OCI-LY1 (cell line): ENCODE results near the gene KCNK2.

Experiments used
- H2AFZ ChIP-seq: fragments of 200-600 bp; sonication (generic), shearing (Covaris generic); 2 replicates; pipeline ENCODE4 v1.6.0; 2014; ENCODE audit warnings: antibody characterized with exemption, mild to moderate bottlenecking, low read length
- H3F3A ChIP-seq: fragments of 200-600 bp; sonication (generic), shearing (Covaris generic); 2 replicates; pipeline ENCODE4 v1.6.0; 2014; ENCODE audit warnings: mild to moderate bottlenecking, antibody characterized with exemption, low read length, moderate library complexity; ENCODE audit not compliant: insufficient read depth
- H3K27ac ChIP-seq: fragments of 200-600 bp; sonication (generic); 2 replicates; pipeline ENCODE4 v1.5.1; 2014; ENCODE audit warnings: low read length, mixed run types, mild to moderate bottlenecking, low read depth; ENCODE audit not compliant: poor library complexity, severe bottlenecking
- H3K27me3 ChIP-seq: fragments of 200-600 bp; sonication (generic); 2 replicates; pipeline ENCODE4 v1.6.0; 2014; ENCODE audit warnings: antibody characterized with exemption, mild to moderate bottlenecking, low read length, moderate library complexity; ENCODE audit not compliant: insufficient read depth
- H3K36me3 ChIP-seq: fragments of 200-600 bp; sonication (generic); 2 replicates; pipeline ENCODE4 v1.6.1; 2014; ENCODE audit warnings: mild to moderate bottlenecking, antibody characterized with exemption, low read length, moderate library complexity, mixed read lengths; ENCODE audit not compliant: insufficient read depth
- H3K4me1 ChIP-seq: fragments of 200-600 bp; sonication (generic); 2 replicates; pipeline ENCODE4 v1.5.1; 2014; ENCODE audit warnings: mild to moderate bottlenecking, low read length, moderate library complexity; ENCODE audit not compliant: insufficient read depth, severe bottlenecking
- H3K4me2 ChIP-seq: fragments of 200-600 bp; sonication (generic), shearing (Covaris generic); 2 replicates; pipeline ENCODE4 v1.6.1; 2014; ENCODE audit warnings: low read length
- H3K4me3 ChIP-seq: fragments of 200-600 bp; sonication (generic); 2 replicates; pipeline ENCODE4 v1.5.1; 2014; ENCODE audit warnings: low read length, low read depth, mild to moderate bottlenecking, mixed read lengths; ENCODE audit not compliant: poor library complexity, severe bottlenecking
- H3K79me2 ChIP-seq: fragments of 200-600 bp; shearing (Covaris generic); 2 replicates; pipeline ENCODE4 v1.6.1; 2016; ENCODE audit warnings: mixed run types, low read length, mixed read lengths; ENCODE audit not compliant: insufficient read depth
- H3K9ac ChIP-seq: fragments of 200-600 bp; sonication (generic), shearing (Covaris generic); 2 replicates; pipeline ENCODE4 v1.6.1; 2014; ENCODE audit warnings: mild to moderate bottlenecking, low read length, mixed read lengths
- H3K9me2 ChIP-seq: fragments of 200-600 bp; sonication (generic), shearing (Covaris generic); 2 replicates; pipeline ENCODE4 v1.6.1; 2014; ENCODE audit warnings: low read depth, mild to moderate bottlenecking, low read length, mixed read lengths
- H3K9me3 ChIP-seq: fragments of 200-600 bp; shearing (Covaris generic); 2 replicates; pipeline ENCODE4 v1.6.1; 2014; ENCODE audit warnings: low read length, mixed read lengths
- H4K20me1 ChIP-seq: fragments of 200-600 bp; sonication (generic), shearing (Covaris generic); 2 replicates; pipeline ENCODE4 v1.6.0; 2016; ENCODE audit warnings: mild to moderate bottlenecking, low read length; ENCODE audit not compliant: insufficient read depth
- EZH2 ChIP-seq: fragments of 200-600 bp; sonication (generic), shearing (Covaris generic); IDR thresholded peaks from 2 replicates; pipeline ENCODE4 v1.8.0; 2017; ENCODE audit warnings: borderline replicate concordance, mixed run types, mild to moderate bottlenecking, antibody characterized with exemption, low read length, moderate library complexity, mixed read lengths
- TF ChIP-seq, protein P1 (sequence below): fragments of 200-600 bp; sonication (generic), shearing (Covaris generic); IDR thresholded peaks from 2 replicates; pipeline ENCODE4 v1.5.1; 2017; ENCODE audit warnings: mild to moderate bottlenecking, antibody characterized with exemption, low read length, moderate library complexity, mixed read lengths

The KCNK2 gene

DNA sequence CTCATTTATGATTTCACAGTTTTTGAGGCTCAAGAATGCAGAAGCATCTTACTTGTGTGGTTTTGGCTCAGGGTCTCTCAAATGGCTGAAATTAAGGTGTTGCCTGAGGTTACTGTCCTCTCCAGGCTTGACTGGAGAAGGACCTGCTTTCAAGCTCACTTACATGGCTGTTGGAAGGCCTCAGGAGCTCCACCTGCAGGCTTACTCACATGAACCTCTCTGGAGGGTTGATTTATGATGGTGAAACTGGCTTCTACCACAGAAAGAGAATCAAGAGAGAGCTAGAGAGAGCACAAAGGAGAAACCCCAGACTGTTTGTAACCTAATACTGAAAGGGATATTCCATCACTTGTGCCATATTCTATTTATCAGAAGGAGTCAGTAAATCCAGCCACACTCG is 6.2 kb upstream of the KCNK2 start:
- Histone ChIP-seq H3K9me2 (no peaks in the 10 kb centered on the region), H3K27ac (no peak overlapping the region), H3K4me1 (no peaks in the 10 kb centered on the region), H3K27me3 (no peaks in the 10 kb centered on the region), H3K4me2 (no peak overlapping the region), H2AFZ (no peak overlapping the region), H3K9me3 (no peaks in the 10 kb centered on the region), H3F3A (no peaks in the 10 kb centered on the region), H3K79me2 (no peaks in the 10 kb centered on the region), H3K4me3 (no peak overlapping the region), H4K20me1 (no peaks in the 10 kb centered on the region), H3K9ac (no peak overlapping the region), H3K36me3 (no peaks in the 10 kb centered on the region)
- TF ChIP-seq, protein P1, sequence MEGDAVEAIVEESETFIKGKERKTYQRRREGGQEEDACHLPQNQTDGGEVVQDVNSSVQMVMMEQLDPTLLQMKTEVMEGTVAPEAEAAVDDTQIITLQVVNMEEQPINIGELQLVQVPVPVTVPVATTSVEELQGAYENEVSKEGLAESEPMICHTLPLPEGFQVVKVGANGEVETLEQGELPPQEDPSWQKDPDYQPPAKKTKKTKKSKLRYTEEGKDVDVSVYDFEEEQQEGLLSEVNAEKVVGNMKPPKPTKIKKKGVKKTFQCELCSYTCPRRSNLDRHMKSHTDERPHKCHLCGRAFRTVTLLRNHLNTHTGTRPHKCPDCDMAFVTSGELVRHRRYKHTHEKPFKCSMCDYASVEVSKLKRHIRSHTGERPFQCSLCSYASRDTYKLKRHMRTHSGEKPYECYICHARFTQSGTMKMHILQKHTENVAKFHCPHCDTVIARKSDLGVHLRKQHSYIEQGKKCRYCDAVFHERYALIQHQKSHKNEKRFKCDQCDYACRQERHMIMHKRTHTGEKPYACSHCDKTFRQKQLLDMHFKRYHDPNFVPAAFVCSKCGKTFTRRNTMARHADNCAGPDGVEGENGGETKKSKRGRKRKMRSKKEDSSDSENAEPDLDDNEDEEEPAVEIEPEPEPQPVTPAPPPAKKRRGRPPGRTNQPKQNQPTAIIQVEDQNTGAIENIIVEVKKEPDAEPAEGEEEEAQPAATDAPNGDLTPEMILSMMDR, result peak; percentile 31; the same call in 1 of the 2 replicates
- no peak for TF ChIP-seq EZH2

DNA sequence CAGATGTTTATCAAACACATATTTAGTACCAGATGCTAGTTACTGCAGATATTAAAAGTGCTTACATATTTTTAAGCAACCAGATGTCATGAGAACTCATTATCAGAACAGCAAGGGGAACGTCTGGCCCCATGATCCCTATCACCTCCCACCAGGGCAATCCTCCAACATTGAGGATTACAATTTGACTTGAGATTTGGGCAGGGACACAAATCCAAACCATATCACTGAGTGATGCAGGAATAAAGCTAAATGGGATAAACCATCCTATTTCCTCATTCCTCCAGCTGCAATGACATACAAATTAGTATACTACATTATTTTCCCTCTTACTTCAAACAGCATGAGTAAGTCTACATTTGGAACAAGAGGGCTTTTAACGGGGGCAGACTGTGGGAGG is 3.1 kb upstream of the KCNK2 start:
- no peaks in the 10 kb centered on the region for H4K20me1 ChIP-seq
- no peaks in the 10 kb centered on the region for H3K79me2 ChIP-seq

DNA sequence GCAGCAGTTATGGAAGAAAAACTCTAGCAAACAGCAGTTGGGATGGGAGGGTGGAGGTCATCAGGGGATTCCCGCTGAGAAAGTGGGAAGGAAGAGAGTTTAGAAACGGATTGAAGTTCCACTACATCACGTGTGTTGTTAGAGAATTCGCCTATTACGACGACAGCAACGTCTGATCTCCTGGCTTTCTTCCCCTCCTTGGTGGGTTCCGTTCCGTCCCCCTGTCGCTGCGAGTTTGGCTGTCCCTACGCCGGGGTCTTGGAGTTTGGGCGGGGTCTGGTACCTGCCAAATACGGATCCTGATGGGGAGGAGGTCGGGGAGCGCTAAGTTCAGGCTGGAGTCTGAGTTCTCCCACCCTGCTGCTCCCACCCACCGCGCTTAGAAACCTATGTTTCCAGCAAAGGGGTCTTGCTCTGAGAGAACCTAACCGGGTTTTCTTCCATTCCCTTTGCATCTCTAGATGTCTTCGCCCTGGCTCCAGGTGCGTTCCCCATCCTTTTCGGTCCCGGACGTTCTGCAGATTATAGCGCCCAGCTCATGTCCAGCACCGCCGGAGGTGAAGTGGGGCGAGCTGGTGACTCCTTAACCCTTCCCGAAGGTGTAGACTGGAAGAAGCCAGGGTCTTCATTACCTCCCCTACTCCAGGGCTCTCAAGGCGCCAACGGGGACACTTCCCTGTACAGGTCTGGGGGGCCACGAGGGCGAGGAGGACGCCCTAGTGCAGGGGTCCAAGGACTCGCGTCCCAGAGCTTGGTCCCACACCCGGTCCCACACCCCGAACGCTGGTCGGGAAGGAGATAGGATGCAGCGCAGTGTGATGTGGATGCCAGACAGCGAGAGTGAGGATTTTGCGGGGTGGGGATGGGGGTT is 641 bp upstream of the KCNK2 start:
- no peak for TF ChIP-seq EZH2
- TF ChIP-seq, protein P1, result no peak
- H3K27ac ChIP-seq, result no peak overlapping the region
- no peak overlapping the region for H3K4me3 ChIP-seq
- H3F3A ChIP-seq, result no peaks in the 10 kb centered on the region
- H2AFZ ChIP-seq, result no peak overlapping the region
- no peaks in the 10 kb centered on the region for H3K9me3 ChIP-seq
- no peaks in the 10 kb centered on the region for H3K27me3 ChIP-seq
- no peaks in the 10 kb centered on the region for H3K4me1 ChIP-seq
- H3K9ac ChIP-seq, result no peak overlapping the region
- H3K36me3 ChIP-seq, result no peaks in the 10 kb centered on the region
- no peaks in the 10 kb centered on the region for H4K20me1 ChIP-seq
- no peaks in the 10 kb centered on the region for H3K9me2 ChIP-seq
- no peak overlapping the region for H3K4me2 ChIP-seq
- no peaks in the 10 kb centered on the region for H3K79me2 ChIP-seq

More for the DNA sequence above, 3.1 kb upstream of the KCNK2 start:
- Histone ChIP-seq H3K9ac (no peak overlapping the region), H3K9me3 (no peaks in the 10 kb centered on the region), H3F3A (no peaks in the 10 kb centered on the region), H3K9me2 (no peaks in the 10 kb centered on the region), H3K36me3 (no peaks in the 10 kb centered on the region), H3K4me3 (no peak overlapping the region), H3K4me2 (no peak overlapping the region), H3K27me3 (no peaks in the 10 kb centered on the region), H3K27ac (no peak overlapping the region), H2AFZ (no peak overlapping the region), H3K4me1 (no peaks in the 10 kb centered on the region)
- TF ChIP-seq EZH2, result no peak
- TF ChIP-seq, protein P1, result no peak
